A549 treated with Mapracorat at 1 μM for 4 hours (cell line): ENCODE results near the gene MAP3K19. TPM values are rescaled to one million over a fixed set of nuclear protein-coding genes. Genes with fewer than 3 reads are reported as not detected.

Experiments
- total RNA-seq: library from RNA; stranded (reverse); fragments of 200-300 nt; extraction: Qiagen RNA extraction; gene quantifications from 5 replicates; pipeline ENCODE4 v1.2.3, GENCODE V29; 2022

MAP3K19 gene, protein sequence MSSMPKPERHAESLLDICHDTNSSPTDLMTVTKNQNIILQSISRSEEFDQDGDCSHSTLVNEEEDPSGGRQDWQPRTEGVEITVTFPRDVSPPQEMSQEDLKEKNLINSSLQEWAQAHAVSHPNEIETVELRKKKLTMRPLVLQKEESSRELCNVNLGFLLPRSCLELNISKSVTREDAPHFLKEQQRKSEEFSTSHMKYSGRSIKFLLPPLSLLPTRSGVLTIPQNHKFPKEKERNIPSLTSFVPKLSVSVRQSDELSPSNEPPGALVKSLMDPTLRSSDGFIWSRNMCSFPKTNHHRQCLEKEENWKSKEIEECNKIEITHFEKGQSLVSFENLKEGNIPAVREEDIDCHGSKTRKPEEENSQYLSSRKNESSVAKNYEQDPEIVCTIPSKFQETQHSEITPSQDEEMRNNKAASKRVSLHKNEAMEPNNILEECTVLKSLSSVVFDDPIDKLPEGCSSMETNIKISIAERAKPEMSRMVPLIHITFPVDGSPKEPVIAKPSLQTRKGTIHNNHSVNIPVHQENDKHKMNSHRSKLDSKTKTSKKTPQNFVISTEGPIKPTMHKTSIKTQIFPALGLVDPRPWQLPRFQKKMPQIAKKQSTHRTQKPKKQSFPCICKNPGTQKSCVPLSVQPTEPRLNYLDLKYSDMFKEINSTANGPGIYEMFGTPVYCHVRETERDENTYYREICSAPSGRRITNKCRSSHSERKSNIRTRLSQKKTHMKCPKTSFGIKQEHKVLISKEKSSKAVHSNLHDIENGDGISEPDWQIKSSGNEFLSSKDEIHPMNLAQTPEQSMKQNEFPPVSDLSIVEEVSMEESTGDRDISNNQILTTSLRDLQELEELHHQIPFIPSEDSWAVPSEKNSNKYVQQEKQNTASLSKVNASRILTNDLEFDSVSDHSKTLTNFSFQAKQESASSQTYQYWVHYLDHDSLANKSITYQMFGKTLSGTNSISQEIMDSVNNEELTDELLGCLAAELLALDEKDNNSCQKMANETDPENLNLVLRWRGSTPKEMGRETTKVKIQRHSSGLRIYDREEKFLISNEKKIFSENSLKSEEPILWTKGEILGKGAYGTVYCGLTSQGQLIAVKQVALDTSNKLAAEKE (N-terminal part only)
- total RNA-seq, result not detected in 5 replicates

GRCh38 chr2:135047300-135047699 is at the start of gene MAP3K19:
TSS of gene MAP3K19 (minus strand) at chr2:135047447. CDS start at chr2:135024647, 22,800 bp downstream.

DNA sequence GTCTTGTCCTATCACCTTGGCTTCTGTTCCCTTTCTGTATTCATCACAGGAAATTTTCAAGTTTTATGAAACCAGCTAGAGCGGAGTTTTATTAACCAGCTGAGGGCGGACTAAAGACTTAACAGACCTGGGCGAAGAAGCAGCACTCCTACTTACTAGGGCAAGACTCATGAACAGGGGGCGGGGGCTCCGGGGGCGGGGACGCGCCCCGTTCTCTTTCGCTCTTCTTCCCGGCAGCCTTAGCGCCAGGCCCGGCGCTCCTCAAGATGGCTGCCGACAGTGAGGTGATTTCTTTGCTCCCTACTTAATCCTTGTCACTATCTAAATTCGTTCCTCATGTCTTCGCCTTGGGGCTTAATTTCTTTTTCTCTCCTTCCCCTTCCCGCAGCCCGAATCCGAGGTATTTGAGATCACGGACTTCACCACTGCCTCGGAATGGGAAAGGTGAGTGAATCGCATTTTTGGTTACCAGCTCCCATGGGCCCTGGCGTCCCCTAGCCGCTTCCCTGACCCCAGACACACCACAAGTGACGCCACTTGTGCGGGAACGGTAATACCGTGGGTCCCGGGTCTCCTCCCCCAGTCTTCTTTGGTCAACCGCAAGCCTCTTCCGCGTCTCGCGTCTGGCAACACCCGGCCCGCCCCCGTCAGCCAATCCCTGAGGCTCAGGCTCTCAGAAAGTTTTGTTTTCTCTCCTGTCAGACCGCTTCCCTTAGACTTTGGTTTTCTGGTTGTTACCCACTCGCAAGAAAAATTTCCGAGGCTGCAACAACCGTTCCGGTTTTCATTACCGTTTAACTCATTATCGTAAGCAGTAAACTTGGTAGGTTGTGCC is 5.0 kb upstream of the MAP3K19 start, which contains the start of gene RAB3GAP1:
RAB3GAP1 (plus strand) TSS at position 251 of the 835 bp plus-strand sequence; CDS start at position 267, 16 bp downstream.

DNA sequence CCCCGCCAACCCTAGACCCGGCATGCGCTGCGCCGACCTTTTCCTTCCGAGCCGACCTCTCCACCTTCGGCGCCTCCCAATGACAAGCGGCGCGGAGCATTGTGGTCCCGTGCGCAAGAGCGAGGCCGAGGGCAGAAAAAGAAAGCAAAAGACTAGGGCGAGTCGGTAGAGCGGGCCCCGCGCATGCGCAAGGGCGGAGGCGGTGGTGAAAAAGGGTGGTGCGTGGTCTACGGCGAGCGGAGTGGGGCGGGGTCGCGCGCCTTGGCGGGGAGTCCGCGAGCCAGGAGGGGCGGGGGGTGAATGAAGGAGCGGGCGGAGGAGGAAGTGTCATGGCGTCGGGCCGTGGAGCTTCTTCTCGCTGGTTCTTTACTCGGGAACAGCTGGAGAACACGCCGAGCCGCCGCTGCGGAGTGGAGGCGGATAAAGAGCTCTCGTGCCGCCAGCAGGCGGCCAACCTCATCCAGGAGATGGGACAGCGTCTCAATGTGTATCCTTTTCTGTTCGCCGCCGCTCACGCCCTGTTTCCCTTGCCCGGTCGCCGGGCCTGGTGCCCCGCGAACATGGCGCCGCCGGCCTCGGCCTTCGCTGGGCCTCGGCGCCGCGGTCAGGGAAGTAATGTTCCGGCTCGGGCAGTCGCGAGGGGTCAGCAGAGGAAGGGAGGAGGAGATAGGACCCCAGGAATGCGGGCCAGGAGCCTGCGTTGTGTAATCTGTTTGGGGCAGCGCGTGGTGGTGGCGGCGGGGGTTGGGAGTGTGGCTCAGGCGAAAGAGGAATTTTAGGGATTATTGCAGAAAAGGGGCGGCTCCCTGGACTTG is 128.5 kb downstream of the MAP3K19 start, which contains the start of gene CCNT2:
CCNT2 (plus strand) TSS at position 297 of the 815 bp plus-strand sequence; CDS start at position 330, 33 bp downstream.

Other genes with a start within 250 kb of the MAP3K19 start
- gene ACMSD, start 208.8 kb downstream of the MAP3K19 start, total RNA-seq, result not detected in 5 replicates
- gene CCNT2, start 128.6 kb downstream of the MAP3K19 start, total RNA-seq, result 7.9 to 10.6 TPM (median 9.3 TPM) in 5 replicates
- gene RAB3GAP1, start 4.8 kb upstream of the MAP3K19 start, total RNA-seq, result 25.4 to 30.2 TPM (median 28.2 TPM) in 5 replicates